ENCODE measurements around the gene CABCOCO1. TPM values are rescaled to one million over a fixed set of nuclear protein-coding genes. Genes with fewer than 3 reads are reported as not detected.

CABCOCO1 gene
- total and polyA plus RNA-seq, 9 of the 15 experiments (the other 6 are each of a cell fraction or from before 2014, with no cell fraction given): 0.04 TPM; not detected in 8

DNA sequence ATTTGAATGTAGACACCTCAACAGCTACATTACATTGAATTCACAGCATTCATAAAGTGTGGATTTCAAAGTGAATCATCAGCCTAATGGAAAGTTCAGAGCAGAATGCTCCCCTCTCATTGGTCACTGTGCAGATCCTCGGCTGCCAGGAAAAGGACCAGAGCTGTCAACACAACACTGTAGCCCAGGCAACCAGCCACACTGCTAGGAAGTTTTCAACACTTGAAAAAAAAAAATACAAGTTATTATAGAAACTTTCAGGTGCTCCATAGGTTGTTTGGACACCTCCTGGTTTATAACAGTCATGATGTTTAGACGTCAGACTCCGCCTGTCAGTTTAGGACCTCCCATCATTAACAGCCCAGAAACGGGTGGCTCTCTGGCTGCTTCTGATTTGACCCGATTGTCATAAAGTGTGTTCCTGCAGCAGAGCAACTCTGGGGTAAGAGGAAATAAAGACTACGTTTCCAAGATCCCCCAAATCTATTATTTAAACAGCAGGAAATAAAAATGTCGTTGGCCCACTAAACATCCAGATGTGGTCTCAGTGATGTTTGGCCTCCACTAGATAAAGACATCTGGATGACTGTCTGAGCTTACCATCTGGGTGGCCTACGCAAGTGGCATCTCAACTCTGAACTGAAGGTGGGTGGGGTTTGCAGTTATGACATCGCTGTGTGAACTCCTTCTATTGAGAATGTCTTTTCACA lies 117.4 kb downstream of the CABCOCO1 start (continued):
- TF ChIP-seq NONO (IDR thresholded peaks at IDR 0.05; ENCODE audit: low read depth in 2 of 2, low read length in 1 of 2) (peak in 1 of 2 experiments; percentile 9; a peak in 1 of 4 replicates), HDAC3 (IDR thresholded peaks at IDR 0.05; ENCODE audit: borderline replicate concordance, partially characterized antibody) (peak; percentile 83), CBFA2T2 (conservative IDR thresholded peaks at IDR 0.05) (peak; percentile 98), NCOR1 (IDR thresholded peaks at IDR 0.05) (peak; percentile 95), SOX6 (IDR thresholded peaks at IDR 0.05) (peak; percentile 64; the same call in 1 of the 2 replicates), GABPA (tag; conservative IDR thresholded peaks at IDR 0.05; ENCODE audit: low read depth) (no peak), SMARCA4 (IDR thresholded peaks at IDR 0.05) (peak; percentile 65), ZNF197 (CRISPR knock-in tag; IDR thresholded peaks at IDR 0.05; ENCODE audit: low read depth) (no peak), ZNF507 (tag; conservative IDR thresholded peaks at IDR 0.05) (no peak), KDM1A (IDR thresholded peaks at IDR 0.05) (peak; percentile 87 to 92), CHCHD3 (CRISPR knock-in tag; IDR thresholded peaks at IDR 0.05) (no peak), SMARCA5 (IDR thresholded peaks at IDR 0.05) (0 out of 2 replicates have a peak, but pooled peaks have one; percentile 23), ATF1 (CRISPR knock-in tag; IDR thresholded peaks at IDR 0.05) (no peak), ATF1 (tag; IDR thresholded peaks at IDR 0.05) (peak; percentile 69), FOXA1 (IDR thresholded peaks at IDR 0.05; ENCODE audit: borderline replicate concordance) (0 out of 2 replicates have a peak, but pooled peaks have one; percentile 18), TEAD4 (IDR thresholded peaks at IDR 0.05; ENCODE audit: low read length) (peak; percentile 100), TEAD4 (CRISPR knock-in tag; IDR thresholded peaks at IDR 0.05; ENCODE audit: borderline replicate concordance) (no peak), FOXM1 (IDR thresholded peaks at IDR 0.05; ENCODE audit: low read depth) (peak; percentile 78), FOXM1 (CRISPR knock-in tag; IDR thresholded peaks at IDR 0.05; ENCODE audit: low read depth) (no peak), HDAC1 (IDR thresholded peaks at IDR 0.05) (peak in 1 of 2 experiments; percentile 72; a peak in 2 of 4 replicates), ZNF165 (CRISPR knock-in tag; IDR thresholded peaks at IDR 0.05; ENCODE audit: borderline replicate concordance) (no peak), FOS (IDR thresholded peaks at IDR 0.05; ENCODE audit: extremely low read depth, insufficient read length) (peak; percentile 6), CSDE1 (IDR thresholded peaks at IDR 0.05) (peak in 1 of 2 experiments; percentile 24; a peak in 1 of 4 replicates), SP1 (CRISPR knock-in tag; IDR thresholded peaks at IDR 0.05) (0 out of 2 replicates have a peak, but pooled peaks have one; percentile 6), CXXC5 (CRISPR knock-in tag; IDR thresholded peaks at IDR 0.05) (peak; percentile 35; the same call in 1 of the 2 replicates), BCOR (IDR thresholded peaks at IDR 0.05) (no peak), MEIS2 (IDR thresholded peaks at IDR 0.05; ENCODE audit: partially characterized antibody) (peak; percentile 74), RCOR1 (IDR thresholded peaks at IDR 0.05; ENCODE audit: borderline replicate concordance in 1 of 2, low read depth in 2 of 2, low read length in 2 of 2) (peak in 1 of 2 experiments; percentile 66; a peak in 2 of 4 replicates)
- TF ChIP-seq, protein P1, sequence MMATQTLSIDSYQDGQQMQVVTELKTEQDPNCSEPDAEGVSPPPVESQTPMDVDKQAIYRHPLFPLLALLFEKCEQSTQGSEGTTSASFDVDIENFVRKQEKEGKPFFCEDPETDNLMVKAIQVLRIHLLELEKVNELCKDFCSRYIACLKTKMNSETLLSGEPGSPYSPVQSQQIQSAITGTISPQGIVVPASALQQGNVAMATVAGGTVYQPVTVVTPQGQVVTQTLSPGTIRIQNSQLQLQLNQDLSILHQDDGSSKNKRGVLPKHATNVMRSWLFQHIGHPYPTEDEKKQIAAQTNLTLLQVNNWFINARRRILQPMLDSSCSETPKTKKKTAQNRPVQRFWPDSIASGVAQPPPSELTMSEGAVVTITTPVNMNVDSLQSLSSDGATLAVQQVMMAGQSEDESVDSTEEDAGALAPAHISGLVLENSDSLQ (IDR thresholded peaks at IDR 0.05): peak; percentile 90
- TF ChIP-seq, protein P2, sequence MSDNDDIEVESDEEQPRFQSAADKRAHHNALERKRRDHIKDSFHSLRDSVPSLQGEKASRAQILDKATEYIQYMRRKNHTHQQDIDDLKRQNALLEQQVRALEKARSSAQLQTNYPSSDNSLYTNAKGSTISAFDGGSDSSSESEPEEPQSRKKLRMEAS (CRISPR knock-in tag; IDR thresholded peaks at IDR 0.05): no peak
- TF ChIP-seq, protein P3, sequence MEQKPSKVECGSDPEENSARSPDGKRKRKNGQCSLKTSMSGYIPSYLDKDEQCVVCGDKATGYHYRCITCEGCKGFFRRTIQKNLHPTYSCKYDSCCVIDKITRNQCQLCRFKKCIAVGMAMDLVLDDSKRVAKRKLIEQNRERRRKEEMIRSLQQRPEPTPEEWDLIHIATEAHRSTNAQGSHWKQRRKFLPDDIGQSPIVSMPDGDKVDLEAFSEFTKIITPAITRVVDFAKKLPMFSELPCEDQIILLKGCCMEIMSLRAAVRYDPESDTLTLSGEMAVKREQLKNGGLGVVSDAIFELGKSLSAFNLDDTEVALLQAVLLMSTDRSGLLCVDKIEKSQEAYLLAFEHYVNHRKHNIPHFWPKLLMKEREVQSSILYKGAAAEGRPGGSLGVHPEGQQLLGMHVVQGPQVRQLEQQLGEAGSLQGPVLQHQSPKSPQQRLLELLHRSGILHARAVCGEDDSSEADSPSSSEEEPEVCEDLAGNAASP (IDR thresholded peaks at IDR 0.05): no peak

Measured in K562 (cell line).